GM19043 (cell line): Measurements from ENCODE around the gene BCAS3.

Experiments used
- ATAC-seq: cut with Tn5 transposase; IDR thresholded peaks from one replicate; pipeline ENCODE4 v1.9.1; 2021; ENCODE audit warnings: low read depth; ENCODE audit not compliant: unreplicated experiment

Gene BCAS3

DNA sequence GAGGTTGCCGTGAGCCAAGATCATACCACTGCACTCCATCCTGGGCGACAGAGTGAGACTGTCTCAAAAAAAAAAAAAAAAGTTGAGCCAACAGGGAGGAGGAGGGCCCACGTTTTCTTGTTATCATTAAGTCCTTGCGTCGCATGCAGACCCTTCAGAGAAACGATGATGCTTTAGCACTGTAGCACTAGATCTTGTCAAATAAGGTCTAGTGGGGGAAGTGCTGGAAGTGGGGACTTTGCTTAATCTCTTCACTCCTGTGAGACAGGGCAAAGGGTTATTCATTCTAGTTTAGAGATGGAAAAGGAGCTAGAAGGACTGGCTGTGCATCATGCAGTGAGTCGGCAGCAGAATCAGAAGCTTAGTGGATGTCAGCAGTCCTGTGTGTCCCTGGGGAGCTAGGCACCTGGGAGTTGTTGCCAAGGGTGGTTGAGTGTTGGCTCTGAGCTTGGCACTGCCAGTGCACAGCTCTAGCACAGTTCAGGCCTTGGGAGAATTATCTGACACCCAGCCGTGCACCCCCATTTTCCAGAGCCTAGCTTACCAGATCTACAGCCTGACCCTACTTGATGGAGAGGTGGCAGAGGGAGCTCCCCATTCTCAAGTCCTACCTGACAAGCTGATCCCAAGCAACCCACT lies 688.5 kb downstream of the BCAS3 start:
- no peak for ATAC-seq

GRCh38 chr17:61366715-61367413 lies 689.2 kb downstream of the BCAS3 start:
- no peak for ATAC-seq

DNA sequence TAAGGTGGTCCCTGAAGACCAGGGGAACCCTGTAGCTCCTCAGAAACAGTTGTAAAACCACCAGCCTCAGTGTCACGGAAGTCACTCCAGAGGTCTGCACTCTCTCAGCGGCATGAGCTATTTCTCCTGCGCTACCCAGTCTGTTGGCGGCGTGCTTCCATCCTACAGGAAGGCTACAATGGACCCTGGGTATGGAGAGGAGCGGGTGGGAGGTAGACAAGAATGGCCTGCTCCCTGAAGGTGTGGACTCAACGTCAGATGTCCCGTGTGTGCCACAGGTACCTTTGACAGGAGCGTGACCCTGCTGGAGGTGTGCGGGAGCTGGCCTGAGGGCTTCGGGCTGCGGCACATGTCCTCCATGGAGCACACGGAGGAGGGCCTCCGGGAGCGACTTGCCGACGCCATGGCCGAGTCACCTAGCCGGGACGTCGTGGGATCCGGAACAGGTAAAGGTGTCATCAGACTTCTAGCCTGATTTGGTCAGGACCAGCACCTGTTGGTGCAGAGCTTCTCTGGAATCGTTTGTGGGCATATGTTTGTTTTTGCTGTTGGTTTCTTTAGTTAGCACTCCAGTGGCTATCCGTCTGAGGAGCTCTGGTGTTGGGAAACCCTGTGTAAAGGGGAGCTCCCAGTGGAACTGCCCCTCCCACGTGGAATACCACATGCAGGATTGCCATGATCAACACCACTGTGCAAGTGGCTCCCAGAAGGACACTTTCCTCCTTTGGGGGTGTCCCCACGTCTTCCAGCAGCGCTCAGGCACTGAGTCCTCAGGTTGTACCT lies 690.6 kb downstream of the BCAS3 start:
- ATAC-seq, result no peak

DNA sequence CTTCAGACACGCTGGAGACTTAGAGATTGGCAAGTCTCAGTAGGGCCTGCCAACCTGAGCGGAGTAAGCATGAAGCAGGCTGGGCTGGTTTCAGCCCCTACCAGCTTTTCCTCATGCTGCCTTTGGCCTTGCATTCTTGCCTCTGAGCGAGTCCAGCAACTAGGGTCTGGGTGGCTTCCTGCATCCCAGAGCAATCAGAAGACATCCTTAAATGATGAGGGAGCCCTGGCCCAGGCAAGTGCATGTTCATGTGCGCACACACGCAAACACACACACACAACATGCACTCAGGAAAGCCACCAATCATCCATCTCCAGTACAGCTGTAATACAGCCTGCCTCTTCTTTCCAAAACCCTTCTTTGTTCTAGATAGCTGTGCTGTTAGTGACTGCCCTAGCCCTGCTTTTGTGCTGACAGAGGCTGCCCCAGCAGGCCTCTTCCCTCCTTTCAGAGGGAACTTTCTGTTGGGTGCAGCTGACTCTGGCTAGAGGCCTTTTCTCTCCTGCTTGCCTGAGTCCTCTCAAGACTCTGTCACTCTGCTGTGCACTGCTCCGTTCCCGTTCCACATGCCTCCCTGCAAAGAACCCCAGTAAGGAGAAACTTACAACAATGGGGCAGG lies 691.3 kb downstream of the BCAS3 start:
- ATAC-seq, result no peak

DNA sequence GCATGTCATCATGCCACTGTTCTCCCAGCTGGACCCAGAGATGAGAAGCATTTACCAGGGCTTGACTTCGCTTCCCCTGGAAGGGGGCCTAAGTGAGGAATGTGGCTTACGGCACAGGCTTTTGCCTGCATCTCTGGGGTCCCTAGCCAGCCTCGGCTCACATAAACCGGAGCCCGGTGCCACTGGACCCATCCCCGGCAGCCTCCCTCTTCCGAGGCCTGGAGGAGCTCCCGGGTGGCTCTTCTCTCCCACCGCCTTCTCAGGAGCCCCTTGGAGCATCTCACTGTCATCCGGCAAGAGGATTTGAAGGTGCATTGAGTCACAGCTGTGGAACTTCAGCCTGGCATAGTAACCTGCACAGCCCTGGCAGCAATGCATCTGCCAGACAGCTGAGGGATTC lies 692.1 kb downstream of the BCAS3 start:
- no peak for ATAC-seq

DNA sequence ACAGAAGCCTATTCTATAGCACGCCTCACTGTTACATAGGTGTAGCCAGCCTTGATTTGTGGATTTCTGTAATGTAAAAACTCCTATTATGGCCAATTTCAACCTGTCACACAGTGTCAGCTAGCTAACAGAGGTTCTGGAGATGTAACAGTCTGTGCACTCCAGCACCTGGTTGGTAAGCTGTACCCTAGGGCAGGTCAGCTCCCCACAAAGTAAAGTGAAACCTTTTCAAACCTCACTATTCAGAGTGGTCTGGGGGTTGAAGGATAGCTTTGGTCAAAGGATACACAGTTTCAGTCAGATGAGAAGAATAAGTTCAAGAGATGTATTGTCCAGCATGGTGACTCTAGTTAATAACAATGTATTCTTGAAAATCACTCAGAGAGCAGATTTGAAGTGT lies 693.5 kb downstream of the BCAS3 start:
- no peak for ATAC-seq

- ATAC-seq, result no peak
These were observed 694.0 kb downstream of the BCAS3 start for GRCh38 chr17:61371606-61372005.

DNA sequence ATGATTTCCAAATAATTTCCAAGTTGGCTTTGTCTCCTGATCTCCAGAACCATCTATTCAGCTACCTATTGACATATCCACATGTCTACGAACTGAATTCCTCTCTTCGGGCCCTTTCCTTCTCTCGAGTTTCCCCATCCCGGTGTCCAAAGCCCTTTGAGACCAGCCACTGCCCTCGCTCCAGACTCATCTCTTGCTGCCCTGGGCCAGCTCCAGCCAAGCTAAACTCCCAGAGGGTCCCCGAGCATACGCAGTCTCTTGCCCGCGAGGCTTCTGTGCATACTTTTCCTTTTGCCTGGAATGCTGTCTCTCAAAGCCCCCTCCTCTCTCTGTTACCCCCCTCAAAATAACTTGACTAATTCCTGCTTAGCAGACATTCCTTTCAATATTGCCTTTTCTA lies 694.8 kb downstream of the BCAS3 start:
- ATAC-seq, result no peak

- no peak for ATAC-seq
These were observed 699.5 kb downstream of the BCAS3 start for GRCh38 chr17:61376931-61377838.

GRCh38 chr17:61378658-61379456 lies 701.2 kb downstream of the BCAS3 start:
- no peak for ATAC-seq

- no peak for ATAC-seq
These were observed 702.0 kb downstream of the BCAS3 start for GRCh38 chr17:61379457-61380216.

GRCh38 chr17:61380217-61380835 lies 702.7 kb downstream of the BCAS3 start:
- no peak for ATAC-seq

- ATAC-seq, result no peak
These were observed 703.3 kb downstream of the BCAS3 start for GRCh38 chr17:61380836-61381525.

DNA sequence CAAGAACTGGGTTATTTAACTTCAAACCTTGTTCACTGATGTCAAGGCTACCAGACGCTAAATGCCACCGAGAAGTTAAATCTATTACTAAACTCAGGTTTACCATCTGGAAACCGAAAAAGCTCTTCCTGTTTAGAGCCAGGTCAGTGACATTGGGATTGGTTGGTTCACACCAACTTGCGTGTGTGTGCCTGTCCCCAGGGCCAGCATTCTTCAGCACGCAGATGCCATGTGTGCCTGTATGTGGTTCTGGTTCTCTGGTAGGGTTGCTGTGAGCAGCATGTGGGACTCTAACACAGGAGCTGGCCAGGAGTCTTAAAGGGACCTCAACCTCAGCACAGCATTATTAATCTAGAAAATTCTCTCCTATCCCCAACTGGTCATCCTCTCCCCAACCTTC lies 703.9 kb downstream of the BCAS3 start:
- no peak for ATAC-seq

DNA sequence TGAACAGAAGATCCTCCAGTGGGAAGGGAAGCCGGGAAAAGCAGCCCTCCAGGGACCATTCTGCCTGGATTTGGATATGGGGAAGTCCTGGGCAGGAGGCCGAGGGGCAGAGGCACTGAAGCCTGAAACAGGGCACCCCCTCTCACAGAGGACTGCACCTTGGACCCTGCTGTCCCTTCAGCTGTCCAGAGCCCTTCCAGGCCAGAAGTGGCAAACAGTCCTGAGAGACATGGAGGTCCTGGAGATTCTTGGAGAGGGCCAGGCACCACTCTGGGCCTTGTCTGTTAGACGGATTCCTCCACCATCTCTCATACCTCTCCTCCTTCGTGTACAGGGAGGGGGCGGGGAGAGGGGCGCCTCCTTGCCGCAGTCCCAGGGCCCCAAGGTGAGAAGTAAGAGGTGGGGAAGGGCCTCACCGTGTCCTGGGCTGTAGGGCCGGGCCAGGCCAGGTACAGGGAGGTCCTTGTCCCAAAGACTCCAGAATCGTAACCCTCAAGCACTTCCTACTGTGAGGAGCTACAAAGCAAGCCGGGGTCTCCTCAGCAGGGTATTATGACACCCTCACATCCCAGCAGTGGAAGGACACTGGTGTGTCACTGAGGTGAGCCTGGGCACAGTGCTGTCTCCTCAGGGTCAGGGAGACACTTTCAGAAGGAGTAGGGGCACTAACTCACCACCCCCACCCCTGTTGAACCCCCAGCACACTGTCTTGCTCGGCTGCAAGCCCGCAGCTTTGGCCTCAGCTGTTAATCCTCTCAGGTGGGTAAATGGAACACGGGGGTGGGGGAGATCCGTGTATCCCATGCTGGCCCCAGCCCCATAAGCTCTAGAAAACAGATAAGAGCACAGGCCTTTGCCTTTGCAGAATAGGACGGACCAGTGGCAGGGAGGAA lies 705.4 kb downstream of the BCAS3 start:
- ATAC-seq, result no peak

- ATAC-seq, result no peak
These were observed 706.1 kb downstream of the BCAS3 start for GRCh38 chr17:61383689-61384201.

DNA sequence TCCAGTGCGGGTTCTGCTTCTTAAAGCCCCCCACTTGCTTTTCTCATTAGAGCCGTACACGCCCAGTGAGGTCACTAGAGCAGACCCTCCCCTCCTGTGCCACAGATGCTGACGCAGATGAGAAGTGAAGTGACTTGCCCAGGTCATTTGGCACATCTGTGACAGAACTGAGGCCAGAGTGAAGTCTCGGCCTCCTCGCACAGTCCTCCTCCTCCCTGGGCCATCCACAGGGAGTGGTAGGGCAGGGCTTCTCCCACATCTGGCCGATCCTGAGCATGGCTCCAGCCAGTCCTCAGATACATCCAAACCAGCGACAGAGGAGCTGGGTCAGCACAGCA lies 706.7 kb downstream of the BCAS3 start:
- no peak for ATAC-seq
